K562 (cell line): ENCODE measurements around the gene PTPRG. TPM values are rescaled to one million over a fixed set of nuclear protein-coding genes. Genes with fewer than 3 reads are reported as not detected.

Experiments
- ATAC-seq: fragments of 200-7000 bp; cut with Tn5 transposase; 3 replicates; pipeline ENCODE4 v1.9.1; 2020; ENCODE audit warnings: moderate library complexity
- BruUV-seq: library from RNA; stranded (reverse); fragments of 400-500 nt; replicated peaks from 2 replicates; lab custom pipeline; 2021; lab: Mats Ljungman, UMichigan
- CTCF ChIA-PET: fragments of 300-600 bp; formaldehyde crosslinking; extraction: SDS; loops from one replicate; lab custom pipeline; 2021; ENCODE audit warnings: low intra/inter-chr PET ratio; lab: Yijun Ruan, JAX
- POLR2A ChIA-PET: fragments of 300-600, 350-650 bp; sonication (Branson Sonifier 250); formaldehyde crosslinking; extraction: SDS; loops from one replicate; lab custom pipeline; 2021; ENCODE audit warnings: antibody characterized with exemption, inconsistent platforms; lab: Yijun Ruan, JAX
- DNase-seq, 4 experiments: peaks; one replicate each; pipeline versions ENCODE4 v3.0.0 to v3.0.0-alpha.2; 2011 to 2018; ENCODE audit warnings: low spot score in 3 of 4, mixed read lengths in 3 of 4; ENCODE audit errors: extremely low read depth in 1 of 4
- FAIRE-seq: peaks from 2 replicates; lab custom pipeline; 2011; peaks lifted over from hg19 to GRCh38; lab: Jason Lieb, UNC
- H2AFZ ChIP-seq: 2 replicates; pipeline ENCODE4 v1.6.0; 2011; ENCODE audit warnings: low read depth, low read length, control low read depth, inconsistent platforms
- H3K27ac ChIP-seq: fragments of 200-600 bp; 3 replicates; pipeline ENCODE4 v1.8.0; 2011; ENCODE audit warnings: low read depth, mild to moderate bottlenecking, control low read depth, inconsistent platforms, low read length, moderate library complexity, mixed read lengths; ENCODE audit errors: extremely low read depth
- H3K27me3 ChIP-seq, 2 experiments: fragments of 300-600 bp in 1 of 2; 2 replicates in 1 of 2; 3 replicates in 1 of 2; pipeline versions ENCODE4 v1.6.0 to v1.8.0; 2011; ENCODE audit warnings: inconsistent platforms in 2 of 2, low read length in 2 of 2, mild to moderate bottlenecking in 1 of 2, mixed read lengths in 1 of 2, moderate library complexity in 1 of 2; ENCODE audit not compliant: control insufficient read depth in 2 of 2, insufficient read depth in 2 of 2
- H3K36me3 ChIP-seq: fragments of 300-600 bp; 3 replicates; pipeline ENCODE4 v1.8.0; 2011; ENCODE audit warnings: mild to moderate bottlenecking, low read length, inconsistent platforms; ENCODE audit not compliant: control insufficient read depth, insufficient read depth
- H3K4me1 ChIP-seq, 2 experiments: fragments of 200-600 bp in 1 of 2; replicated peaks in 1 of 2; 2 replicates in 1 of 2; 3 replicates in 1 of 2; pipeline versions ENCODE4 v1.5.1 to v1.8.0; 2011; ENCODE audit warnings: inconsistent platforms in 2 of 2, low read length in 2 of 2, mild to moderate bottlenecking in 1 of 2, mixed read lengths in 1 of 2, moderate library complexity in 1 of 2; ENCODE audit not compliant: control insufficient read depth in 2 of 2, insufficient read depth in 2 of 2
- H3K4me2 ChIP-seq: 2 replicates; pipeline ENCODE4 v1.6.1; 2011; ENCODE audit warnings: low read length, control low read depth, inconsistent platforms, mixed read lengths; ENCODE audit not compliant: insufficient read depth
- H3K4me3 ChIP-seq: fragments of 200-600 bp; sonication (generic), shearing (Covaris generic); 2 replicates; pipeline ENCODE4 v1.5.1; 2016; ENCODE audit warnings: control low read depth, inconsistent platforms
- H3K79me2 ChIP-seq: fragments of 200-600 bp; 3 replicates; pipeline ENCODE4 v1.8.0; 2011; ENCODE audit warnings: low read length, inconsistent platforms; ENCODE audit not compliant: control insufficient read depth, insufficient read depth
- H3K9ac ChIP-seq, 2 experiments: 2 replicates each; pipeline versions ENCODE4 v1.6.0 to v1.6.1; 2011; ENCODE audit warnings: low read depth in 2 of 2, low read length in 2 of 2, control low read depth in 1 of 2, inconsistent platforms in 1 of 2, mild to moderate bottlenecking in 1 of 2, mixed read lengths in 1 of 2; ENCODE audit not compliant: insufficient read depth in 1 of 2
- H3K9me1 ChIP-seq: one replicate; pipeline ENCODE4 v1.6.0; 2011; ENCODE audit warnings: inconsistent platforms, mild to moderate bottlenecking, low read length, moderate library complexity; ENCODE audit not compliant: control insufficient read depth, insufficient read depth
- H3K9me3 ChIP-seq: replicated peaks from 2 replicates; pipeline ENCODE4 v1.5.1; 2011; ENCODE audit warnings: low read depth, low read length, inconsistent platforms; ENCODE audit not compliant: control insufficient read depth, insufficient read depth
- H4K20me1 ChIP-seq: replicated peaks from 2 replicates; pipeline ENCODE4 v1.6.1; 2011; ENCODE audit warnings: low read length, inconsistent platforms, mixed read lengths; ENCODE audit not compliant: control insufficient read depth, insufficient read depth
- ELF2 ChIP-seq: fragments of 250-450 bp; sonication (Bioruptor Pico); IDR thresholded peaks from 2 replicates; pipeline ENCODE4 v1.5.0; 2021; ENCODE audit warnings: mild to moderate bottlenecking
- L3MBTL2 ChIP-seq: fragments of 450-650 bp; IDR thresholded peaks from 2 replicates; pipeline ENCODE4 v1.6.1; 2016; ENCODE audit warnings: mild to moderate bottlenecking, moderate library complexity
- MTA1 ChIP-seq: fragments of 450-650 bp; IDR thresholded peaks from 2 replicates; pipeline ENCODE4 v1.6.1; 2017; ENCODE audit warnings: borderline replicate concordance
- NCOA4 ChIP-seq: fragments of 450-650 bp; IDR thresholded peaks from 2 replicates; pipeline ENCODE4 v1.6.1; 2018; ENCODE audit warnings: mild to moderate bottlenecking; ENCODE audit not compliant: partially characterized antibody
- NFRKB ChIP-seq: fragments of 450-650 bp; IDR thresholded peaks from 2 replicates; pipeline ENCODE4 v1.6.1; 2016; ENCODE audit warnings: low read depth
- PML ChIP-seq: IDR thresholded peaks from 2 replicates; pipeline ENCODE4 v1.6.1; 2012; ENCODE audit warnings: low read length, inconsistent platforms
- RAD21 ChIP-seq, 2 experiments: fragments of 250-450 bp in 1 of 2; fragments of 450-650 bp in 1 of 2; sonication (Bioruptor Pico) in 1 of 2; formaldehyde crosslinking in 1 of 2; IDR thresholded peaks in 1 of 2; conservative IDR thresholded peaks in 1 of 2; 2 replicates each; pipeline versions ENCODE4 v1.4.0 to v1.8.0; 2020 to 2022; ENCODE audit warnings: mild to moderate bottlenecking in 2 of 2, moderate library complexity in 1 of 2
- RB1 ChIP-seq: fragments of 450-650 bp; IDR thresholded peaks from 2 replicates; pipeline ENCODE4 v1.6.1; 2017; ENCODE audit warnings: low read depth, mild to moderate bottlenecking
- RBM14 ChIP-seq: fragments of 200-400 bp; formaldehyde crosslinking; IDR thresholded peaks from 2 replicates; pipeline ENCODE4 v1.6.1; 2018; ENCODE audit warnings: low read depth, mild to moderate bottlenecking, low read length, moderate library complexity, borderline replicate concordance; ENCODE audit not compliant: insufficient read depth
- SOX6 ChIP-seq: fragments of 450-650 bp; IDR thresholded peaks from 2 replicates; pipeline ENCODE4 v1.6.1; 2014; ENCODE audit warnings: mild to moderate bottlenecking
- ZNF124 ChIP-seq: sonication (generic); formaldehyde crosslinking; IDR thresholded peaks from 2 replicates; pipeline ENCODE4 v1.8.1; 2022; ENCODE audit warnings: missing genetic modification reagents
- ZNF561 ChIP-seq: fragments of 450-650 bp; formaldehyde crosslinking; conservative IDR thresholded peaks from 2 replicates; pipeline ENCODE4 v1.4.0; 2020; ENCODE audit warnings: mild to moderate bottlenecking, moderate library complexity
- WGBS: fragments of 100-300 bp; shearing (Covaris generic); methylation state at CpG from one replicate; pipeline ENCODE4 v1.1.6; 2016; ENCODE audit warnings: low coverage, mixed read lengths; ENCODE audit not compliant: insufficient coverage; ENCODE audit errors: missing lambda C conversion rate; 5-methylcytosine and 5-hydroxymethylcytosine counted together
- in situ Hi-C: fragments of 300-500 bp; cut with MboI; formaldehyde crosslinking; loops from 4 replicates; pipeline ENCODE4 v1.15.0; 2018; ENCODE audit warnings: inconsistent platforms, mixed read lengths
- intact Hi-C: fragments of 100-400 bp; cut with micrococcal nuclease; formaldehyde crosslinking; loops from 2 replicates; pipeline ENCODE4 v1.14.2; 2022
- polyA plus RNA-seq, 8 experiments: library from polyadenylated mRNA; depleted of rRNA in 4 of 8; stranded (reverse) in 5 of 8; unstranded in 3 of 8; fragments of >200 nt; fragmentation: Nextera tagmentation in 2 of 8; fragmentation: Illumina TruSeq in 1 of 8; extraction: Ambion mirVana in 2 of 8; extraction: Trizol in 1 of 8; gene quantifications; 2 replicates each; pipeline versions ENCODE4 v1.2.1 to v1.2.3, GENCODE V29; 2011 to 2014; ENCODE audit warnings: inconsistent platforms in 1 of 8, missing spikeins in 1 of 8
- total RNA-seq, 7 experiments: library from RNA; depleted of rRNA in 6 of 7; stranded (reverse); fragments of >200 nt in 6 of 7; fragmentation: Illumina TruSeq in 2 of 7; extraction: Trizol in 2 of 7; gene quantifications; 2 replicates each; pipeline versions ENCODE4 v1.2.1 to v1.2.3, GENCODE V29; 2011 to 2021; ENCODE audit warnings: low replicate concordance in 1 of 7
- TF ChIP-seq, protein P1 (sequence below): sonication (generic); formaldehyde crosslinking; IDR thresholded peaks from 2 replicates; pipeline ENCODE4 v1.8.0; 2022; ENCODE audit warnings: mild to moderate bottlenecking, missing genetic modification reagents
- TF ChIP-seq, protein P2 (sequence below): sonication (generic); formaldehyde crosslinking; IDR thresholded peaks from 2 replicates; pipeline ENCODE4 v1.8.1; 2022; ENCODE audit warnings: missing genetic modification reagents

Gene PTPRG
- total and polyA plus RNA-seq, 9 of the 15 experiments (the other 6 are each of a cell fraction or from before 2014, with no cell fraction given): 0.16 TPM; not detected in 8

DNA sequence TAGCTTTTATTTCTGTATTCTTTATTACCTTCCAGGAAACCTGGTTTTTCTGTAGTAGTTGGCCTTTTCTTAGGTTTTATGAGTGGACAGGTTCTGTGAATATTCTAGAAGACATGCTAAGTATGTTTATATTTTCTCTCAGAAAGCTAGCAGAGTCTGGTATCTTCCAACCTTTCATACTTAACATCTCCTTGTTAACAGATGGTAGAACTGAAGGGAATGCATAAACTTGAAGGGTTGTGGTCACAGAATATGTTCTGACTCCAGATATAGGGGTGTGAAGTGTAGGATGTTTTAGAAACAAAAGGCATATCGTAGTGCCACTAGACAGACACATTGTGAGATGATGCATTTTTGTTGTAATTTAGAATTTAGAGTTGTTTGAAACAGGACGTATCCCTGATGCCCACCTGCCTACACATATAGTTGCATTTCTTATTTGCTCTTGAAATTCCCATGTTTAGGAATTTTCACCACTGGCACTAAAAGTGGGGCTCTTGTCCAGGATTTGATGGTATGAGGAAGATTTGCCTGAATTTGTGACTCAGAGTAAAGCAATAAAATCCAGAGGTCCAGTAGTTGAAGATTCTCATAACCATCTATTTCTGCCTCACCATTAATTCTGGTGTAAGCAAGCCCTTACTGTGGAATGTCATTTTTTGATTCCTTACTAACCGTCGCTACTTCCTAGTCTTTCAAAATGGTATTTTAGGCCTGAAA is 537.4 kb downstream of the PTPRG start (continued):
- no peak for TF ChIP-seq ELF2
- TF ChIP-seq ZNF561 (CRISPR knock-in tag): no peak
- no peak for TF ChIP-seq L3MBTL2
- TF ChIP-seq, protein P1, sequence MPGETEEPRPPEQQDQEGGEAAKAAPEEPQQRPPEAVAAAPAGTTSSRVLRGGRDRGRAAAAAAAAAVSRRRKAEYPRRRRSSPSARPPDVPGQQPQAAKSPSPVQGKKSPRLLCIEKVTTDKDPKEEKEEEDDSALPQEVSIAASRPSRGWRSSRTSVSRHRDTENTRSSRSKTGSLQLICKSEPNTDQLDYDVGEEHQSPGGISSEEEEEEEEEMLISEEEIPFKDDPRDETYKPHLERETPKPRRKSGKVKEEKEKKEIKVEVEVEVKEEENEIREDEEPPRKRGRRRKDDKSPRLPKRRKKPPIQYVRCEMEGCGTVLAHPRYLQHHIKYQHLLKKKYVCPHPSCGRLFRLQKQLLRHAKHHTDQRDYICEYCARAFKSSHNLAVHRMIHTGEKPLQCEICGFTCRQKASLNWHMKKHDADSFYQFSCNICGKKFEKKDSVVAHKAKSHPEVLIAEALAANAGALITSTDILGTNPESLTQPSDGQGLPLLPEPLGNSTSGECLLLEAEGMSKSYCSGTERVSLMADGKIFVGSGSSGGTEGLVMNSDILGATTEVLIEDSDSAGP (CRISPR knock-in tag): no peak

DNA sequence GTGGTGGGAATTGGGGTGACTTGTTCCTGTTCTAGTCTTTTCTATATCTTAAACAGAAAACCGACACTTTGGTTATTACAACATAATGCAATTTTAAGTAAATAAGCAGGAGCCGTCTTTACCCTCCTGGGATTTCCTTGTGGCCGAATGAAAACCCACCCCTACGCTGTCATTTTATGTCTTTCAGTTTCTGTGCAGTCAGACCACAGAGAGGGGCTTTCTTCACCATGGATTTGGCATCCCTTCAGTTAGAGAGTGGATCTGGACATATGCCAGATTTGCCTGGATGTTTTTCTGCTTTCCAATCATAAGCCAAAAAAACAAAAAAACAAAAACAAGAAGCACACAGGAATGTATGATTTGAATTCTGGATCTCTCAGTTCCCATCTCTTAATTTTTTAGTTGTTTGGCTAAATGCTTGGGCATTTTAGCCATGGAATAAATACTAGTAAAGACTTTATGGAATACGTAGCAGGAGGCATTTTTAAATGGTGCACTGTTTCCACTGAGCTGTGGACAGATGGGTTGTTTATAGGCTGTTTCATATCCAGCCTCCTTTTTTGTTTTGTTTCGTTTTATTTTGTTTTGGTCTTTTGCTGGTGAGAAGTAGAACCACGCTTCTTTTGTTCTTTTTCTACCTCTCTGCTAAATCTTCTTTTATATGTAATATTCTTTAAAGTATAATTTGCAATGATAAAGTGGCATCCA is 539.1 kb downstream of the PTPRG start:
- ChIA-PET CTCF (interaction anchor here (0.6 kb wide), 1 partner anchor 8 kb away, joined by 3 read pairs; no protein-coding TSS in a partner anchor), POLR2A (no interaction called here)
- H3K36me3 ChIP-seq: no peaks in the 10 kb centered on the region
- DNase-seq (no peak), ATAC-seq (no peak), FAIRE-seq (no peak)
- no peak overlapping the region for H3K4me3 ChIP-seq
- intact Hi-C loops (no loop called here), in situ Hi-C loops (no loop called here)
- H2AFZ ChIP-seq: no peak overlapping the region
- H3K27ac ChIP-seq: no peak overlapping the region
- no peak overlapping the region for H3K4me2 ChIP-seq
- H3K9ac ChIP-seq: no peak overlapping the region
- BruUV-seq: no TSS peak
- H4K20me1 ChIP-seq: no peaks in the 10 kb centered on the region
- WGBS: 2% methylated on average over 7 of the region's 7 CpGs
- no peaks in the 10 kb centered on the region for H3K9me1 ChIP-seq
- H3K27me3 ChIP-seq: no peaks in the 10 kb centered on the region; a peak in 1 of 5 replicates
- H3K9me3 ChIP-seq: no peaks in the 10 kb centered on the region
- no peak for TF ChIP-seq RB1
- no peak for TF ChIP-seq PML
- no peak for TF ChIP-seq ZNF124 (CRISPR knock-in tag)
- TF ChIP-seq SOX6: no peak
- TF ChIP-seq RAD21 (CRISPR knock-in tag; conservative IDR thresholded peaks at IDR 0.05 in 1 of 2, IDR thresholded peaks at IDR 0.05 in 1 of 2): no peak
- TF ChIP-seq, protein P2, sequence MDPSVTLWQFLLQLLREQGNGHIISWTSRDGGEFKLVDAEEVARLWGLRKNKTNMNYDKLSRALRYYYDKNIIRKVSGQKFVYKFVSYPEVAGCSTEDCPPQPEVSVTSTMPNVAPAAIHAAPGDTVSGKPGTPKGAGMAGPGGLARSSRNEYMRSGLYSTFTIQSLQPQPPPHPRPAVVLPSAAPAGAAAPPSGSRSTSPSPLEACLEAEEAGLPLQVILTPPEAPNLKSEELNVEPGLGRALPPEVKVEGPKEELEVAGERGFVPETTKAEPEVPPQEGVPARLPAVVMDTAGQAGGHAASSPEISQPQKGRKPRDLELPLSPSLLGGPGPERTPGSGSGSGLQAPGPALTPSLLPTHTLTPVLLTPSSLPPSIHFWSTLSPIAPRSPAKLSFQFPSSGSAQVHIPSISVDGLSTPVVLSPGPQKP (CRISPR knock-in tag): no peak
- TF ChIP-seq NFRKB: no peak
- no peak for TF ChIP-seq RBM14
- no peak for TF ChIP-seq NCOA4
- TF ChIP-seq MTA1: no peak
- H3K4me1 ChIP-seq: no peaks in the 10 kb centered on the region
- no peaks in the 10 kb centered on the region for H3K79me2 ChIP-seq
